PC-9 (cell line): ENCODE data around the gene PTPN6. TPM values are rescaled to one million over a fixed set of nuclear protein-coding genes. Genes with fewer than 3 reads are reported as not detected.

Source experiments
- BruUV-seq: library from RNA; stranded (reverse); fragments of 400-500 nt; replicated peaks from 2 replicates; lab custom pipeline; 2021; lab: Mats Ljungman, UMichigan
- CTCF ChIA-PET: fragments of 300-600 bp; sonication (Branson Sonifier 250); formaldehyde crosslinking; loops from one replicate; lab custom pipeline; 2022; ENCODE audit warnings: antibody characterized with exemption; lab: Charles Lee
- POLR2A ChIA-PET: fragments of 300-600 bp; sonication (Branson Sonifier 250); formaldehyde crosslinking; loops from one replicate; lab custom pipeline; 2022; ENCODE audit warnings: antibody characterized with exemption; ENCODE audit not compliant: unreplicated experiment; lab: Charles Lee
- DNase-seq, 2 experiments: peaks; one replicate each; pipeline versions ENCODE4 v3.0.0 to v3.0.0-alpha.2; 2015 to 2022; ENCODE audit warnings: mixed read lengths in 1 of 2
- H2AFZ ChIP-seq: fragments of 200-600 bp; sonication (generic); 2 replicates; pipeline ENCODE4 v1.8.1; 2017; ENCODE audit warnings: antibody characterized with exemption
- H3F3A ChIP-seq: fragments of 200-600 bp; sonication (generic); 2 replicates; pipeline ENCODE4 v1.8.1; 2017; ENCODE audit warnings: antibody characterized with exemption, mild to moderate bottlenecking, low read depth; ENCODE audit not compliant: insufficient read depth
- H3K27ac ChIP-seq: fragments of 200-600 bp; sonication (generic); 2 replicates; pipeline ENCODE4 v1.6.1; 2016; ENCODE audit warnings: mixed run types
- H3K27me3 ChIP-seq: fragments of 200-600 bp; sonication (generic); 2 replicates; pipeline ENCODE4 v1.6.1; 2016; ENCODE audit warnings: low read depth, mixed run types; ENCODE audit not compliant: insufficient read depth
- H3K36me3 ChIP-seq: fragments of 200-600 bp; sonication (generic); 2 replicates; pipeline ENCODE4 v1.6.1; 2016; ENCODE audit warnings: low read depth, mixed run types
- H3K4me1 ChIP-seq: fragments of 200-600 bp; sonication (generic); replicated peaks from 2 replicates; pipeline ENCODE4 v1.6.1; 2016; ENCODE audit warnings: mixed run types; ENCODE audit not compliant: insufficient read depth
- H3K4me2 ChIP-seq: fragments of 200-600 bp; sonication (generic); 2 replicates; pipeline ENCODE4 v1.6.1; 2017; ENCODE audit warnings: mixed run types
- H3K4me3 ChIP-seq: fragments of 200-600 bp; sonication (generic); 2 replicates; pipeline ENCODE4 v1.6.1; 2016; ENCODE audit warnings: mixed run types
- H3K79me2 ChIP-seq: fragments of 200-600 bp; sonication (generic); 2 replicates; pipeline ENCODE4 v1.6.1; 2017; ENCODE audit warnings: low read depth, mixed run types
- H3K9me2 ChIP-seq: fragments of 200-600 bp; sonication (generic); 2 replicates; pipeline ENCODE4 v1.8.1; 2017; ENCODE audit warnings: mild to moderate bottlenecking; ENCODE audit not compliant: insufficient read depth
- H3K9me3 ChIP-seq: fragments of 200-600 bp; sonication (generic); 2 replicates; pipeline ENCODE4 v1.8.1; 2016; ENCODE audit warnings: low read depth; ENCODE audit not compliant: insufficient read depth
- H4K20me1 ChIP-seq: fragments of 200-600 bp; sonication (generic); 2 replicates; pipeline ENCODE4 v1.8.1; 2017; ENCODE audit not compliant: insufficient read depth
- CTCF ChIP-seq: fragments of 200-600 bp; sonication (generic); conservative IDR thresholded peaks from 2 replicates; pipeline ENCODE4 v1.6.1; 2017; ENCODE audit warnings: mixed run types, antibody characterized with exemption, mild to moderate bottlenecking, moderate library complexity
- EZH2 ChIP-seq: fragments of 200-600 bp; sonication (generic); IDR thresholded peaks from 2 replicates; pipeline ENCODE4 v1.8.0; 2017; ENCODE audit warnings: antibody characterized with exemption, low read depth
- intact Hi-C: fragments of 100-400 bp; cut with micrococcal nuclease; formaldehyde crosslinking; loops from one replicate; pipeline ENCODE4 v1.10.0; 2022; ENCODE audit not compliant: unreplicated experiment
- total RNA-seq: library from RNA; stranded (reverse); gene quantifications from 2 replicates; pipeline ENCODE4 v1.2.3, GENCODE V29; 2021

Gene PTPN6
- total RNA-seq, 1 experiment from 2014 or later: 92.7 TPM

GRCh38 chr12:6963016-6963731 lies 12.0 kb downstream of the PTPN6 start:
- no peaks in the 10 kb centered on the region for H3K27me3 ChIP-seq
- H3K9me3 ChIP-seq: no peaks in the 10 kb centered on the region
- peaks cover 52% of the 10 kb centered on the region for H3K79me2 ChIP-seq
- peaks cover 29% of the 10 kb centered on the region for H3K36me3 ChIP-seq
- H3K9me2 ChIP-seq: no peaks in the 10 kb centered on the region
- POLR2A ChIA-PET: interaction anchor here (0.5 to 3.0 kb wide), 7 partner anchors 17 to 592 kb away, joined by 4 to 54 read pairs (median 7); partner anchors contain the start of genes C12orf57 and RNU7-1
- H3K4me2 ChIP-seq: peak overlapping the region; percentile 97
- peak overlapping the region; percentile 98 for H3K4me3 ChIP-seq
- peaks cover 73% of the 10 kb centered on the region for H3F3A ChIP-seq
- peak overlapping the region; percentile 93 for H3K27ac ChIP-seq
- peak; percentile 89 to 99 for DNase-seq
- TF ChIP-seq EZH2 (no peak), CTCF (peak; percentile 15; the same call in 1 of the 2 replicates)
- CTCF ChIA-PET: interaction anchor here (0.6 to 3.2 kb wide), 8 partner anchors 18 to 145 kb away, joined by 3 to 47 read pairs (median 8); partner anchors contain the start of genes C12orf57, RNU7-1 and SPSB2
- no TSS peak for BruUV-seq
- H4K20me1 ChIP-seq: peaks cover 22% of the 10 kb centered on the region
- peaks cover 45% of the 10 kb centered on the region for H3K4me1 ChIP-seq
- H2AFZ ChIP-seq: peak overlapping the region; percentile 74
- intact Hi-C loops: loop anchor here (1.0 to 10.0 kb wide), 4 partner anchors 111 to 348 kb away; partner anchors contain the start of genes CDCA3, USP5 and ZNF384

GRCh38 chr12:6963791-6964413 lies 12.7 kb downstream of the PTPN6 start:
- TF ChIP-seq CTCF (no peak), EZH2 (no peak)
- no peak overlapping the region for H2AFZ ChIP-seq
- no peaks in the 10 kb centered on the region for H3K9me2 ChIP-seq
- H3K27me3 ChIP-seq: no peaks in the 10 kb centered on the region
- peak overlapping the region; percentile 98 for H3K4me3 ChIP-seq
- ChIA-PET CTCF (interaction anchor here (0.5 to 2.4 kb wide), 6 partner anchors 19 to 222 kb away, joined by 3 to 37 read pairs (median 8); partner anchors contain the start of genes C12orf57 and RNU7-1), POLR2A (interaction anchor here (0.5 to 2.0 kb wide), 3 partner anchors 18 to 622 kb away, joined by 3 to 21 read pairs (median 7); partner anchors contain the start of genes C12orf57, RNU7-1 and TNFRSF1A)
- peak overlapping the region; percentile 97 for H3K4me2 ChIP-seq
- no peaks in the 10 kb centered on the region for H3K9me3 ChIP-seq
- peak overlapping the region; percentile 93 for H3K27ac ChIP-seq
- peaks cover 26% of the 10 kb centered on the region for H4K20me1 ChIP-seq
- H3F3A ChIP-seq: peaks cover 79% of the 10 kb centered on the region
- no TSS peak for BruUV-seq
- DNase-seq: no peak
- intact Hi-C loops: loop anchor here (1.0 to 10.0 kb wide), 4 partner anchors 112 to 349 kb away; partner anchors contain the start of genes CDCA3, USP5 and ZNF384
- H3K4me1 ChIP-seq: peaks cover 52% of the 10 kb centered on the region
- H3K36me3 ChIP-seq: peaks cover 35% of the 10 kb centered on the region
- H3K79me2 ChIP-seq: peaks cover 59% of the 10 kb centered on the region

- intact Hi-C loops: loop anchor here (1.0 to 10.0 kb wide), 8 partner anchors 40 to 350 kb away; partner anchors contain the start of genes C1R, CDCA3, MLF2 and SPSB2
- ChIA-PET CTCF (interaction anchor here (0.5 to 2.4 kb wide), 4 partner anchors 19 to 222 kb away, joined by 4 to 37 read pairs (median 12); partner anchors contain the start of genes C12orf57 and RNU7-1), POLR2A (interaction anchor here (0.6 to 2.0 kb wide), 4 partner anchors 18 to 875 kb away, joined by 3 to 21 read pairs (median 7); partner anchors contain the start of genes C12orf57 and RNU7-1)
- H3K4me1 ChIP-seq: peaks cover 56% of the 10 kb centered on the region
- no peaks in the 10 kb centered on the region for H3K27me3 ChIP-seq
- peaks cover 84% of the 10 kb centered on the region for H3F3A ChIP-seq
- H3K4me3 ChIP-seq: peak overlapping the region; percentile 98
- peaks cover 30% of the 10 kb centered on the region for H4K20me1 ChIP-seq
- peak overlapping the region; percentile 93 for H3K27ac ChIP-seq
- H3K36me3 ChIP-seq: peaks cover 39% of the 10 kb centered on the region
- no peaks in the 10 kb centered on the region for H3K9me2 ChIP-seq
- no peak for TF ChIP-seq EZH2
- TF ChIP-seq CTCF: no peak
- peaks cover 66% of the 10 kb centered on the region for H3K79me2 ChIP-seq
- H3K9me3 ChIP-seq: no peaks in the 10 kb centered on the region
- TSS peak; percentile 58 for BruUV-seq
- H3K4me2 ChIP-seq: peak overlapping the region; percentile 97
- no peak for DNase-seq
- H2AFZ ChIP-seq: no peak overlapping the region
Measured at GRCh38 chr12:6964605-6965025, 13.5 kb downstream of the PTPN6 start.
